Measurements from ENCODE around the gene SKAP2. TPM values are rescaled to one million over a fixed set of nuclear protein-coding genes. Genes with fewer than 3 reads are reported as not detected.

SKAP2 gene
- total and polyA plus RNA-seq, 2 of the 4 experiments (the other 2 are of a cell fraction), result 5.7 to 7.4 TPM

GRCh38 chr7:26629696-26630095, 234.7 kb downstream of the SKAP2 start:
- H3K27me3 ChIP-seq (ENCODE audit: control insufficient read depth, insufficient read depth, low read length), result peaks cover 6% of the 10 kb centered on the region
- no peaks in the 10 kb centered on the region for H3K79me1 ChIP-seq (ENCODE audit: low read depth in 1 of 2, low read length in 2 of 2)
- no peak overlapping the region for H3K56ac ChIP-seq (ENCODE audit: extremely low read depth, insufficient read depth, low read length)
- H3K4me2 ChIP-seq (ENCODE audit: low read depth, low read length), result no peak overlapping the region
- POLR2A ChIA-PET (ENCODE audit: unreplicated experiment), result no interaction called here
- H2BK20ac ChIP-seq (ENCODE audit: low read depth, low read length), result no peak overlapping the region
- dilution Hi-C loops (cut with HindIII; ENCODE audit: low sequenced_read_pairs, unreplicated experiment), result no loop called here
- no peak overlapping the region for H3K4me3 ChIP-seq (ENCODE audit: insufficient read depth, low read depth, low read length)
- in situ Hi-C loops (cut with MboI; ENCODE audit: low sequenced_read_pairs), result no loop called here
- H2BK120ac ChIP-seq (ENCODE audit: low read depth, low read length), result no peak overlapping the region
- no peaks in the 10 kb centered on the region for H3K4me1 ChIP-seq (ENCODE audit: control insufficient read depth, insufficient read depth, low read length)
- no peak overlapping the region for H2BK5ac ChIP-seq (ENCODE audit: low read depth, low read length, poor library complexity, severe bottlenecking)
- WGBS, 2 experiments (ENCODE audit: extremely low coverage in 2 of 2, insufficient read length in 1 of 2), result no CpG with 5 or more reads among the region's 3 CpGs
- no peak overlapping the region for H2AFZ ChIP-seq (replicated peaks; ENCODE audit: low read length, poor library complexity)
- no peak overlapping the region for H2BK15ac ChIP-seq (ENCODE audit: low read depth, low read length)
- H4K91ac ChIP-seq (ENCODE audit: insufficient read depth, low read depth, low read length), result no peak overlapping the region
- DNase-seq (no peak), ATAC-seq (ENCODE audit: low read depth) (no peak)
- intact Hi-C loops (cut with micrococcal nuclease), result no loop called here
- H3K27ac ChIP-seq (ENCODE audit: insufficient read depth, low read length), result no peak overlapping the region
- H2AK5ac ChIP-seq (ENCODE audit: low read depth, low read length), result no peak overlapping the region
- no peak overlapping the region for H3K9ac ChIP-seq (ENCODE audit: low read depth, low read length)
- no peak overlapping the region for H3K4ac ChIP-seq (ENCODE audit: low read depth, low read length)
- BruUV-seq (replicated peaks), result no TSS peak
- H3K36me3 ChIP-seq (ENCODE audit: control insufficient read depth, insufficient read depth, low read length), result no peaks in the 10 kb centered on the region
- H3K18ac ChIP-seq (ENCODE audit: low read depth, low read length), result no peak overlapping the region
- TF ChIP-seq USF2 (IDR thresholded peaks at IDR 0.05; ENCODE audit: low read depth, low read length) (no peak), CTCF (conservative IDR thresholded peaks at IDR 0.05; ENCODE audit: low read depth, low read length) (no peak), SMC3 (IDR thresholded peaks at IDR 0.05; ENCODE audit: low read depth, low read length) (no peak), BHLHE40 (IDR thresholded peaks at IDR 0.05; ENCODE audit: low read depth, low read length) (no peak), RFX5 (IDR thresholded peaks at IDR 0.05; ENCODE audit: low read depth, low read length) (no peak), MAFK (IDR thresholded peaks at IDR 0.05; ENCODE audit: low read depth, low read length) (no peak), FOS (IDR thresholded peaks at IDR 0.05; ENCODE audit: low read depth, low read length) (no peak)
- CTCF ChIA-PET, result no interaction called here
- H4K8ac ChIP-seq (ENCODE audit: low read depth in 2 of 2, low read length in 2 of 2), result no peak overlapping the region
- H2AK9ac ChIP-seq (replicated peaks; ENCODE audit: low read depth, low read length, poor library complexity), result no peak overlapping the region
- H4K5ac ChIP-seq (ENCODE audit: low read depth, low read length), result no peak overlapping the region
- H3K9me1 ChIP-seq (ENCODE audit: insufficient read depth, low read length), result no peaks in the 10 kb centered on the region
- no peaks in the 10 kb centered on the region for H4K20me1 ChIP-seq (ENCODE audit: insufficient read depth, low read length)
- no peak overlapping the region for H3K14ac ChIP-seq (replicated peaks; ENCODE audit: low read depth, low read length)
- H3K23ac ChIP-seq (ENCODE audit: low read depth, low read length), result no peak overlapping the region
- no peaks in the 10 kb centered on the region for H3K9me3 ChIP-seq (ENCODE audit: control insufficient read depth, insufficient read depth, low read length)
